ENCODE measurements around the gene PRUNE1. TPM values are rescaled to one million over a fixed set of nuclear protein-coding genes. Genes with fewer than 3 reads are reported as not detected.

PRUNE1 gene
- polyA plus RNA-seq, 2 of the 4 experiments (the other 2 are of a cell fraction): 11.9 to 27.5 TPM

DNA sequence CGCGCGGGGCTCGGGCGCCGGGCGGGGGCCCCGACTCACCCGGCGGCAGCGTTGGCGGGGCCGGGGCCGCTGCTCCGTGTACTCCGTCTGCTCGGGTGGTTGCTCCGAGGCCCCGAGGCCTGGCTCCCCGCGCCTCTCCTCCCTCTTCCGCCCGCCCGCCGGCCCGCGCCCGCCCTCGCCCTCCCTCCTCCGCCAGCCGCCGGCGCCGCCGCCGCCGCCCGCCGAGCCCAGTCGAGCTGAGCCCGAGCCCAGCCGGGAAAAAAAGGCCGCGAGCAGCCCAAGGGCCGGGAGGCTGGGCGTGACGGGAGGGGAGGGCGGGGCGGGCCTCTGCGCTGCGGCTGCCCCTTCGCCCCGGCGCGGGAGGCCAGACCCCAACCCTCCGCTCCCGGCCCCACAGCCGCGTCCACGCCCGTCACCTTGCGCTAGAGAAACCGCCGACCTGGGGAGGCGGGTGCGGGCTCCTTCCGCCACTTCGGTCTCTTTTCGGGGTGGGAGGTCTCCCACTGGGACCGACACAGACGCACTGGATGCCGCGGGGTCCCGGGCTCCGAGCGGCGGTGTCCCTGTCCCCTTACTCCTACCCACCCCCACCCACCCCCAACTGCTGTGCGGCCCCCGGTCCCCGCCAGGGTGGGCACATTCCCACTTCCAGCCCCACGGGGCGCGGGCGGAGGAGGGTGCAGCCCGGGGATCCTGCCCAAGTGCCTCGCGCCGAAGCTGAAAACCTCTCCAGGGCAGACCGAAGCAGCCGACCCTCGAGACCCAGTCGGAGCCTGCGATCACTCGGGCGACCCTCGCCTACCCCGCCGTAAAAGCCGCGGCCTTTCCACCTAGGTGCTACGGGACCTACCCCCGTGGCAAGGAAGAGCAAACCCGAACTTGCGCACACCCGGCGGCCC, 33.4 kb upstream of the PRUNE1 start, which contains the start of gene CERS2:
TSS of gene CERS2 (minus strand) at position 256 of the 899 bp plus-strand sequence. CDS start 5,745 bp downstream, outside the sequence.
- FAIRE-seq (no peak), DNase-seq (ENCODE audit: low read depth in 1 of 2, low spot score in 1 of 2) (peak; percentile 62 to 73), ATAC-seq (peak; percentile 49 to 54)
- Histone ChIP-seq H3K4me1 (peaks cover 75% of the 10 kb centered on the region), H3K27ac (peak within 1 kb of the TSS; percentile 98 to 100), H3K4me2 (peak within 1 kb of the TSS; percentile 95), H3K9me3 (no peaks in the 10 kb centered on the region), H3K4me3 (peak within 1 kb of the TSS; percentile 90)
- no peak for TF ChIP-seq ESRRA (IDR thresholded peaks at IDR 0.05; ENCODE audit: borderline replicate concordance, low read length)
- TF ChIP-seq, protein P1, sequence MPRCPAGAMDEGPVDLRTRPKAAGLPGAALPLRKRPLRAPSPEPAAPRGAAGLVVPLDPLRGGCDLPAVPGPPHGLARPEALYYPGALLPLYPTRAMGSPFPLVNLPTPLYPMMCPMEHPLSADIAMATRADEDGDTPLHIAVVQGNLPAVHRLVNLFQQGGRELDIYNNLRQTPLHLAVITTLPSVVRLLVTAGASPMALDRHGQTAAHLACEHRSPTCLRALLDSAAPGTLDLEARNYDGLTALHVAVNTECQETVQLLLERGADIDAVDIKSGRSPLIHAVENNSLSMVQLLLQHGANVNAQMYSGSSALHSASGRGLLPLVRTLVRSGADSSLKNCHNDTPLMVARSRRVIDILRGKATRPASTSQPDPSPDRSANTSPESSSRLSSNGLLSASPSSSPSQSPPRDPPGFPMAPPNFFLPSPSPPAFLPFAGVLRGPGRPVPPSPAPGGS (IDR thresholded peaks at IDR 0.05): 0 out of 3 replicates have a peak, but pooled peaks have one; percentile 15
- TF ChIP-seq HOXB5 (CRISPR knock-in tag; IDR thresholded peaks at IDR 0.05): no peak
- TF ChIP-seq HDAC2 (IDR thresholded peaks at IDR 0.05): no peak
- TF ChIP-seq, protein P2, sequence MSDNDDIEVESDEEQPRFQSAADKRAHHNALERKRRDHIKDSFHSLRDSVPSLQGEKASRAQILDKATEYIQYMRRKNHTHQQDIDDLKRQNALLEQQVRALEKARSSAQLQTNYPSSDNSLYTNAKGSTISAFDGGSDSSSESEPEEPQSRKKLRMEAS (IDR thresholded peaks at IDR 0.05): no peak; the same call in 1 of the 2 replicates
- no peak for TF ChIP-seq BHLHE40 (IDR thresholded peaks at IDR 0.05; ENCODE audit: low read depth, low read length)
- TF ChIP-seq POLR2A (IDR thresholded peaks at IDR 0.05; ENCODE audit: low read length): peak; percentile 52
- peak in 1 of 2 experiments; percentile 74; a peak in 2 of 5 replicates for TF ChIP-seq JUN (IDR thresholded peaks at IDR 0.05)
- TF ChIP-seq ZNF302 (CRISPR knock-in tag; IDR thresholded peaks at IDR 0.05): no peak
- 56% methylated on average over 19 of the region's 106 CpGs for WGBS (ENCODE audit: missing lambda C conversion rate)
- POLR2A ChIA-PET: interaction anchor here (0.9 kb wide), 1 partner anchor 9 kb away, joined by 3 read pairs; no protein-coding TSS in a partner anchor
- CTCF ChIA-PET: interaction anchor here (1.0 to 26.8 kb wide), 5 partner anchors 8 to 162 kb away, joined by 3 to 586 read pairs (median 8); partner anchors contain the start of genes ANXA9 and MINDY1

DNA sequence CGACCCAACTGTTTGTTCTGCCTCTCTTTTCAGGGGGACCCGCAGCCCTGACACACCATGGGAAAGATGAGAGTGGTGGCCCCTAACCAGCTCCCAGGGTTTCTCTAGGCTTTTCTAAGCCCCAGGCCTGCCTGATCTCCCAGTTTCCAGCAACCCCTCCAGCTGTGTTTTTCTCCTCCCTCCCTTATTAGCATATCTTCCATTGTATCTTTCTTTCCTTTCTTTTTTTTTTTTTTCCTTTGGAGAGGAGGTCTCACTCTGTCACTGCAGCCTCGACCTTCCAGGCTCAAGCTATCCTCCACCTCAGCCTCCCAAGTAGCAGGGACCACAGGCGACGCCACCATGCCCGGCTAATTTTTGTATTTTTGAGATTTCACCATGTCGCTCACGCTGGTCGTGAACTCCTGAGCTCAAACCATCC, 31.8 kb upstream of the PRUNE1 start:
- ATAC-seq (no peak), FAIRE-seq (no peak), DNase-seq (ENCODE audit: low read depth in 1 of 2, low spot score in 1 of 2) (no peak)
- Histone ChIP-seq H3K4me3 (no peak overlapping the region), H3K4me2 (peak overlapping the region; percentile 82), H3K9me3 (no peaks in the 10 kb centered on the region), H3K27ac (peak overlapping the region; percentile 94 to 100), H3K4me1 (peaks cover 68% of the 10 kb centered on the region)
- TF ChIP-seq, protein P3, sequence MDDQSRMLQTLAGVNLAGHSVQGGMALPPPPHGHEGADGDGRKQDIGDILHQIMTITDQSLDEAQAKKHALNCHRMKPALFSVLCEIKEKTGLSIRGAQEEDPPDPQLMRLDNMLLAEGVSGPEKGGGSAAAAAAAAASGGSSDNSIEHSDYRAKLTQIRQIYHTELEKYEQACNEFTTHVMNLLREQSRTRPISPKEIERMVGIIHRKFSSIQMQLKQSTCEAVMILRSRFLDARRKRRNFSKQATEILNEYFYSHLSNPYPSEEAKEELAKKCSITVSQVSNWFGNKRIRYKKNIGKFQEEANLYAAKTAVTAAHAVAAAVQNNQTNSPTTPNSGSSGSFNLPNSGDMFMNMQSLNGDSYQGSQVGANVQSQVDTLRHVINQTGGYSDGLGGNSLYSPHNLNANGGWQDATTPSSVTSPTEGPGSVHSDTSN (IDR thresholded peaks at IDR 0.05): no peak
- TF ChIP-seq, protein P1 (IDR thresholded peaks at IDR 0.05): no peak
- 91% methylated on average over 9 of the region's 9 CpGs for WGBS (ENCODE audit: missing lambda C conversion rate)
- CTCF ChIA-PET: interaction anchor here (1.0 to 26.8 kb wide), 4 partner anchors 10 to 54 kb away, joined by 4 to 586 read pairs (median 26); partner anchors contain the start of gene MINDY1
- POLR2A ChIA-PET: interaction anchor here (0.6 kb wide), 1 partner anchor 371 kb away, joined by 3 read pairs; no protein-coding TSS in a partner anchor

DNA sequence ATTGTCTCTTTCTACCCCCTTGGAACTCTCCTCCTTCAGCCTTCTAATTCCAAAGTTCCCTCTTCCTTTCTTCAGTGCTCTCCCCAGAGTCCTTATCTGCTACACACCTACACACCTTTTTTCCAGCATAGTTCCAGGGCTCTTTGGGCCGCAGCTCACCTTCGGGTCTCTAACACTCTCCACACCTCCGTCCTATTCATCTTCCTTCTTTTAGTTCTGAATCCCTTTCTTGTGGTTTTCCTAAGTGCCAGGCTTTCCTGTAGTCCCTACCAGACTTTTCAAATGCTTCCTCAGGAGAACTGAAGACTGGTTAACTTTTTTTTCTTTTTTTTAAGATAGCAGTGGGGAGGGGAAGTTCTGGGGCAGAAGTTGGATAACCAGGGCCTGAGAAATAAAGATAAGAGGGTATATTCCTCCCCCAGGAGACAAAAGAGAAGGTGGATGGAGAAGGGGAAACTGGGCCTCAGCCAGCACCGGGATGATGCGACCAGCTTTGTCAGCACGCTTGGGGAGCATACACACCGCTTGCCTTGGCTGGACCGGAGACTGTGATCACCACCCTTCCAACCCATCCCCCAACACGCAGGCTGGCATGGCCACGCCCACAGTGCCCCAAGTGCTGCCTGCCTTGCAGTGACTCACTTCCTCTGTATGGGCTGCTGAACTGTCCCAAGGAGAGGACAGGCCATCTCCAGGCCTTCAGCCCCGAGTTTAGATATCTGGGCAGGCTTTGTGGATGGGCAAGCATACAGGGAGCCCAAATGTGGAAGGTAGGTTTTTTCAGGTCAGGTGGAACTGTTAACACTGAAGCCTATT, 31.2 kb upstream of the PRUNE1 start:
- POLR2A ChIA-PET: interaction anchor here (0.5 to 1.1 kb wide), 3 partner anchors 30 to 398 kb away, joined by 3 read pairs; partner anchors contain the start of genes MCL1 and MINDY1
- ATAC-seq: peak; percentile 57 to 72
- TF ChIP-seq SREBF2 (IDR thresholded peaks at IDR 0.05) (no peak), MYC (IDR thresholded peaks at IDR 0.05; ENCODE audit: borderline replicate concordance, low read length) (0 out of 2 replicates have a peak, but pooled peaks have one; percentile 18), EHMT2 (IDR thresholded peaks at IDR 0.05; ENCODE audit: low read depth) (no peak), ZC3H11A (IDR thresholded peaks at IDR 0.05) (no peak), NR3C1 (IDR thresholded peaks at IDR 0.05) (no peak), CHD4 (IDR thresholded peaks at IDR 0.05; ENCODE audit: borderline replicate concordance) (no peak), MAFK (IDR thresholded peaks at IDR 0.05; ENCODE audit: partially characterized antibody) (no peak), CEBPB (IDR thresholded peaks at IDR 0.05) (no peak)
- TF ChIP-seq, protein P4, sequence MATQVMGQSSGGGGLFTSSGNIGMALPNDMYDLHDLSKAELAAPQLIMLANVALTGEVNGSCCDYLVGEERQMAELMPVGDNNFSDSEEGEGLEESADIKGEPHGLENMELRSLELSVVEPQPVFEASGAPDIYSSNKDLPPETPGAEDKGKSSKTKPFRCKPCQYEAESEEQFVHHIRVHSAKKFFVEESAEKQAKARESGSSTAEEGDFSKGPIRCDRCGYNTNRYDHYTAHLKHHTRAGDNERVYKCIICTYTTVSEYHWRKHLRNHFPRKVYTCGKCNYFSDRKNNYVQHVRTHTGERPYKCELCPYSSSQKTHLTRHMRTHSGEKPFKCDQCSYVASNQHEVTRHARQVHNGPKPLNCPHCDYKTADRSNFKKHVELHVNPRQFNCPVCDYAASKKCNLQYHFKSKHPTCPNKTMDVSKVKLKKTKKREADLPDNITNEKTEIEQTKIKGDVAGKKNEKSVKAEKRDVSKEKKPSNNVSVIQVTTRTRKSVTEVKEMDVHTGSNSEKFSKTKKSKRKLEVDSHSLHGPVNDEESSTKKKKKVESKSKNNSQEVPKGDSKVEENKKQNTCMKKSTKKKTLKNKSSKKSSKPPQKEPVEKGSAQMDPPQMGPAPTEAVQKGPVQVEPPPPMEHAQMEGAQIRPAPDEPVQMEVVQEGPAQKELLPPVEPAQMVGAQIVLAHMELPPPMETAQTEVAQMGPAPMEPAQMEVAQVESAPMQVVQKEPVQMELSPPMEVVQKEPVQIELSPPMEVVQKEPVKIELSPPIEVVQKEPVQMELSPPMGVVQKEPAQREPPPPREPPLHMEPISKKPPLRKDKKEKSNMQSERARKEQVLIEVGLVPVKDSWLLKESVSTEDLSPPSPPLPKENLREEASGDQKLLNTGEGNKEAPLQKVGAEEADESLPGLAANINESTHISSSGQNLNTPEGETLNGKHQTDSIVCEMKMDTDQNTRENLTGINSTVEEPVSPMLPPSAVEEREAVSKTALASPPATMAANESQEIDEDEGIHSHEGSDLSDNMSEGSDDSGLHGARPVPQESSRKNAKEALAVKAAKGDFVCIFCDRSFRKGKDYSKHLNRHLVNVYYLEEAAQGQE (IDR thresholded peaks at IDR 0.05): no peak
- TF ChIP-seq, protein P5, sequence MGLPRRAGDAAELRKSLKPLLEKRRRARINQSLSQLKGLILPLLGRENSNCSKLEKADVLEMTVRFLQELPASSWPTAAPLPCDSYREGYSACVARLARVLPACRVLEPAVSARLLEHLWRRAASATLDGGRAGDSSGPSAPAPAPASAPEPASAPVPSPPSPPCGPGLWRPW (IDR thresholded peaks at IDR 0.05): no peak
- TF ChIP-seq, protein P6, sequence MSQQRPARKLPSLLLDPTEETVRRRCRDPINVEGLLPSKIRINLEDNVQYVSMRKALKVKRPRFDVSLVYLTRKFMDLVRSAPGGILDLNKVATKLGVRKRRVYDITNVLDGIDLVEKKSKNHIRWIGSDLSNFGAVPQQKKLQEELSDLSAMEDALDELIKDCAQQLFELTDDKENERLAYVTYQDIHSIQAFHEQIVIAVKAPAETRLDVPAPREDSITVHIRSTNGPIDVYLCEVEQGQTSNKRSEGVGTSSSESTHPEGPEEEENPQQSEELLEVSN (IDR thresholded peaks at IDR 0.05; ENCODE audit: borderline replicate concordance, low read depth): no peak

More for the DNA sequence above, 31.2 kb upstream of the PRUNE1 start:
- Histone ChIP-seq H3K27ac (peak overlapping the region; percentile 94 to 100), H3K9me3 (no peaks in the 10 kb centered on the region), H3K4me3 (peak overlapping the region; percentile 21; the same call in 1 of the 3 replicates), H3K4me2 (peak overlapping the region; percentile 82), H3K4me1 (peaks cover 68% of the 10 kb centered on the region)
- 15% methylated on average over 11 of the region's 11 CpGs for WGBS (ENCODE audit: missing lambda C conversion rate)
- peak; percentile 85 for FAIRE-seq
- peak; percentile 94 to 96 for DNase-seq (ENCODE audit: low read depth in 1 of 2, low spot score in 1 of 2)
- CTCF ChIA-PET: interaction anchor here (1.0 to 26.8 kb wide), 4 partner anchors 11 to 55 kb away, joined by 4 to 586 read pairs (median 26); partner anchors contain the start of gene MINDY1
